Measurements from ENCODE around the gene PTBP3.
"Not testable (repeated sequence)": the region's sequence is repeated elsewhere in the genome, so short reads cannot be mapped to it uniquely, and the experiment has no call there.

The PTBP3 gene

GRCh38 chr9:112203536-112203935 lies 129.9 kb downstream of the PTBP3 start:
- no peak for DNase-seq (ENCODE audit: low read depth)

GRCh38 chr9:112200711-112201110 lies 132.7 kb downstream of the PTBP3 start:
- DNase-seq (ENCODE audit: low read depth), result no peak

GRCh38 chr9:112198646-112199045 lies 134.8 kb downstream of the PTBP3 start:
- no peak for DNase-seq (ENCODE audit: low read depth)

- no peak for DNase-seq (ENCODE audit: low read depth)
These were observed 138.4 kb downstream of the PTBP3 start for GRCh38 chr9:112194969-112195431.

- no peak for DNase-seq (ENCODE audit: low read depth)
These were observed 139.7 kb downstream of the PTBP3 start for GRCh38 chr9:112193572-112194288.

- not testable (repeated sequence) for DNase-seq (ENCODE audit: low read depth)
These were observed 143.1 kb downstream of the PTBP3 start for GRCh38 chr9:112190320-112190719.

GRCh38 chr9:112188884-112189283 lies 144.5 kb downstream of the PTBP3 start:
- DNase-seq (ENCODE audit: low read depth), result no peak

- DNase-seq (ENCODE audit: low read depth), result no peak
These were observed 146.0 kb downstream of the PTBP3 start for GRCh38 chr9:112187404-112187803.

GRCh38 chr9:112186695-112187094 lies 146.7 kb downstream of the PTBP3 start:
- no peak for DNase-seq (ENCODE audit: low read depth)

GRCh38 chr9:112184946-112185345 lies 148.5 kb downstream of the PTBP3 start:
- no peak for DNase-seq (ENCODE audit: low read depth)

GRCh38 chr9:112184221-112184620 lies 149.2 kb downstream of the PTBP3 start:
- no peak for DNase-seq (ENCODE audit: low read depth)

- DNase-seq (ENCODE audit: low read depth), result peak; percentile 19
These were observed 153.0 kb downstream of the PTBP3 start for GRCh38 chr9:112180387-112180881.

GRCh38 chr9:112179816-112180215 lies 153.6 kb downstream of the PTBP3 start:
- DNase-seq (ENCODE audit: low read depth), result no peak

GRCh38 chr9:112176524-112176923 lies 156.9 kb downstream of the PTBP3 start:
- no peak for DNase-seq (ENCODE audit: low read depth)

GRCh38 chr9:112175796-112176315 lies 157.6 kb downstream of the PTBP3 start:
- DNase-seq (ENCODE audit: low read depth), result no peak

GRCh38 chr9:112174965-112175795 lies 158.2 kb downstream of the PTBP3 start, which contains the start of gene SUSD1:
Gene SUSD1, minus strand, starts transcription at chr9:112175297. Its CDS starts 62 bp downstream, at chr9:112175235.
- DNase-seq (ENCODE audit: low read depth), result peak; percentile 25

- DNase-seq (ENCODE audit: low read depth), result peak; percentile 60
These were observed 159.0 kb downstream of the PTBP3 start for GRCh38 chr9:112174222-112174964.

- DNase-seq (ENCODE audit: low read depth), result no peak
These were observed 159.8 kb downstream of the PTBP3 start for GRCh38 chr9:112173489-112174221.

- no peak for DNase-seq (ENCODE audit: low read depth)
These were observed 162.5 kb downstream of the PTBP3 start for GRCh38 chr9:112170968-112171367.

- no peak for DNase-seq (ENCODE audit: low read depth)
These were observed 163.2 kb downstream of the PTBP3 start for GRCh38 chr9:112170235-112170634.

GRCh38 chr9:112169368-112169767 lies 164.1 kb downstream of the PTBP3 start:
- DNase-seq (ENCODE audit: low read depth), result no peak
